ENCODE results near the gene EPHX1.

DNA sequence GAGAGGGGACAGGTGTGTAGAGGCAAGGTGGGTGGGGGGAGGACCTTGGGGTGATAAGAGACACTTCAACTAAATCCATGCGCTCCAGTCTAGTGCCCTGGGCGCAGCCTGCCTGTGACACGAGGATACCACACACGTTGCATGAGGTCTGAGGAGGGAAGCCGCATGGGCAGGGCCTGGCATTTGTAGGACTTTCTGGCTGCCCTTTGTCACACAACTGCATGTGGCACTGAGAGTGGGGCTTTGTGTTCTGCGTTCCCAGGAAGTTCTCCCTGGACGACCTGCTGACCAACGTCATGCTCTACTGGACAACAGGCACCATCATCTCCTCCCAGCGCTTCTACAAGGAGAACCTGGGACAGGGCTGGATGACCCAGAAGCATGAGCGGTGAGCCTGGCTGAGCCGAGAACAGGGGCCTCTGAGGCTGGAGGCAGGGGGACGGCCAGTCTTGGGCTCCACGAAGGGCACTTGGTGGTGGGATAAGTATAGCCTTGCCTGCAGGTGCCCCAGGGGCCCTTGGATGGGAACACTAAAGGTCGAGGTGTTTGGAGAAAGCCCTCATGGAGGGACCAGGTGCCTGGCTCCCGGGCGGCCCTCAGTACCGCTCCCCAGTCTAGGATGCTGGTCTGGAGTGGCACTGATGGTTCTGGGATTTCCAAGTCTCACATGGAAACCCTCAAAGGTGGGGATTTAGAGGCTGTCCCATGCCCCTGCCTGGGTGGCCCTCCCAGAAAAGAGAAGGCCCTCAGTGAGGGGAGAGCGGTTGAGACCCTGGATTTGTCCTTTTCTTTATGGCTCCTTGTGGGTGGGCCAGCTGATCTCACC is 34.5 kb downstream of the EPHX1 start:
- TF ChIP-seq, protein P1, sequence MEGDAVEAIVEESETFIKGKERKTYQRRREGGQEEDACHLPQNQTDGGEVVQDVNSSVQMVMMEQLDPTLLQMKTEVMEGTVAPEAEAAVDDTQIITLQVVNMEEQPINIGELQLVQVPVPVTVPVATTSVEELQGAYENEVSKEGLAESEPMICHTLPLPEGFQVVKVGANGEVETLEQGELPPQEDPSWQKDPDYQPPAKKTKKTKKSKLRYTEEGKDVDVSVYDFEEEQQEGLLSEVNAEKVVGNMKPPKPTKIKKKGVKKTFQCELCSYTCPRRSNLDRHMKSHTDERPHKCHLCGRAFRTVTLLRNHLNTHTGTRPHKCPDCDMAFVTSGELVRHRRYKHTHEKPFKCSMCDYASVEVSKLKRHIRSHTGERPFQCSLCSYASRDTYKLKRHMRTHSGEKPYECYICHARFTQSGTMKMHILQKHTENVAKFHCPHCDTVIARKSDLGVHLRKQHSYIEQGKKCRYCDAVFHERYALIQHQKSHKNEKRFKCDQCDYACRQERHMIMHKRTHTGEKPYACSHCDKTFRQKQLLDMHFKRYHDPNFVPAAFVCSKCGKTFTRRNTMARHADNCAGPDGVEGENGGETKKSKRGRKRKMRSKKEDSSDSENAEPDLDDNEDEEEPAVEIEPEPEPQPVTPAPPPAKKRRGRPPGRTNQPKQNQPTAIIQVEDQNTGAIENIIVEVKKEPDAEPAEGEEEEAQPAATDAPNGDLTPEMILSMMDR (IDR thresholded peaks at IDR 0.05; ENCODE audit: insufficient read depth, low read depth, low read length), result no peak
- no peak for TF ChIP-seq EZH2 (IDR thresholded peaks at IDR 0.05; ENCODE audit: insufficient read depth, low read length)
